Aorta (tissue), 5 donors: Measurements from ENCODE around the gene CTU2. TPM values are rescaled to one million over a fixed set of nuclear protein-coding genes. Genes with fewer than 3 reads are reported as not detected.

Experiments
- ATAC-seq: fragments of 200-7000 bp; cut with Tn5 transposase; one replicate; pipeline ENCODE4 v1.9.1; 2022; ENCODE audit warnings: moderate library complexity; ENCODE audit not compliant: low FRiP score
- DNase-seq, 2 donors: peaks; one replicate each; pipeline ENCODE4 v3.0.0-alpha.2; 2020
- H3K27ac ChIP-seq, 2 donors: one replicate each; pipeline ENCODE4 v1.5.1; 2013; ENCODE audit warnings: low read length in 2 of 2, mild to moderate bottlenecking in 2 of 2, moderate library complexity in 2 of 2, control low read depth in 1 of 2, inconsistent platforms in 1 of 2, low read depth in 1 of 2
- H3K27me3 ChIP-seq, 2 donors: one replicate each; pipeline ENCODE4 v1.6.1; 2013; ENCODE audit warnings: control low read depth in 1 of 2, low read length in 1 of 2, mild to moderate bottlenecking in 1 of 2, moderate library complexity in 1 of 2; ENCODE audit not compliant: insufficient read depth in 2 of 2, control insufficient read depth in 1 of 2
- H3K36me3 ChIP-seq, 2 donors: one replicate each; pipeline ENCODE4 v1.6.1; 2013; ENCODE audit warnings: control low read depth in 1 of 2, low read length in 1 of 2, mild to moderate bottlenecking in 1 of 2; ENCODE audit not compliant: insufficient read depth in 2 of 2, control insufficient read depth in 1 of 2
- H3K4me1 ChIP-seq, 2 donors: one replicate each; pipeline ENCODE4 v1.6.1; 2013; ENCODE audit warnings: low read length in 2 of 2, control low read depth in 1 of 2, mild to moderate bottlenecking in 1 of 2, moderate library complexity in 1 of 2; ENCODE audit not compliant: insufficient read depth in 2 of 2, control insufficient read depth in 1 of 2
- H3K4me3 ChIP-seq, 2 donors: one replicate each; pipeline ENCODE4 v1.5.1; 2013; ENCODE audit warnings: low read length in 2 of 2, control low read depth in 1 of 2, mild to moderate bottlenecking in 1 of 2
- H3K9me3 ChIP-seq: one replicate; pipeline ENCODE4 v1.6.1; 2013; ENCODE audit warnings: mild to moderate bottlenecking, low read length; ENCODE audit not compliant: control insufficient read depth
- WGBS, 2 donors: extraction: QIAGEN DNeasy Blood & Tissue Kit; methylation state at CpG; one replicate each; pipeline ENCODE4 v1.1.7; 2013; 5-methylcytosine and 5-hydroxymethylcytosine counted together
- intact Hi-C, 2 donors: fragments of 100-400 bp; cut with DNase I; formaldehyde crosslinking; loops; one replicate each; pipeline versions ENCODE4 v1.14.2 to v1.15.0; 2022
- polyA plus RNA-seq, 2 donors: library from polyadenylated mRNA; stranded (reverse); fragments of 200-250 nt; gene quantifications; one replicate each; pipeline ENCODE4 v1.2.3, GENCODE V29; 2013
- total RNA-seq, 2 donors: library from RNA; stranded (reverse); fragmentation: NEBNext Ultra II Directional; extraction: Animal tissue kit (Norgen Biotek cat#: 25700); gene quantifications; one replicate each; pipeline ENCODE4 v1.2.1, GENCODE V29; 2021
- donor health status: healthy with polysubstance abuse.
- donor health status: Bipolar disorder and iron deficiency.
- donor health status: DM: no; HTN: no; CAD: no.
- donor health status: DM: no; HTN: no; CAD: no.
- donor health status: DM: yes; HTN: yes; CAD: no.

The CTU2 gene
- total and polyA plus RNA-seq, 4 donors: 4.0 to 18.4 (median 16.4) TPM

DNA sequence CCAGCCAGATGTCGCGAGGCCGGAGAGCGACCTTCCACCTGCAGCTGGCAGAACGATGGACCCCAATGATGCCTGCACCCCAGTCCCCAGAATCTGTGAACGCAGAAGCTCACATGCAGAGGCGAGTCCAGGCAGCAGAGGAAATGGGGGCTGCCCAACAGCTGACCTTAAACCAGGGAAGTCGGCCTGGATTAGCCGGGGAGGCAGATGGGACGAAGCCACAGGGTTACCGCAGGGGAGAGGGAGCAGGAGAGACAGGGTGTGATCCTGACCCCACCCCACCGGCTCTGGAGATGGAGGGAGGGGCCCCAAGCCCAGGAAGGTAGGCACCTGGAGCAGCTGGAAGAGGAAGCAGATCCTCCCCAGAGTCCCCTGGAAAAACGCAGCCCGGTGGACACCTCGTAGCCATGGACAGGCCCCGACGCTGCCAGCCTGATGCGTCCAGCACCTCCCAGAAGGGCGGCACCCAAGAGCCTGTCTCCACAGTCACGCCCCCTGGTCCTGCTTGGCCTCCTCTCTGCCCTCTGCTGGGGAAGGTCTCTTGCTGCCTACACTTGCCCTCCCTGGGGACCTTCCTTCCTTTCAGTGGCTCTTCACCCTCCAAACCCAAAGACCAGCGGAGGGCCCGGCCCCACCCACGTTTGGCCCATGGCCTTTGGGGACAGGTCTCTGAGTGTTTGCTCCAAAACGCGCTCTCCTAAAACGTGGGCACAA is 41.4 kb downstream of the CTU2 start:
- Histone ChIP-seq H3K4me3 (no peak overlapping the region), H3K36me3 (peaks cover 0 to 2% of the 10 kb centered on the region in 2 donors), H3K27me3 (no peaks in the 10 kb centered on the region), H3K27ac (no peak overlapping the region), H3K4me1 (no peaks in the 10 kb centered on the region), H3K9me3 (no peaks in the 10 kb centered on the region)
- intact Hi-C loops: no loop called here
- DNase-seq: no peak
- WGBS, 2 donors: 87 to 88% methylated on average over 26 of the region's 26 CpGs
- no peak for ATAC-seq

DNA sequence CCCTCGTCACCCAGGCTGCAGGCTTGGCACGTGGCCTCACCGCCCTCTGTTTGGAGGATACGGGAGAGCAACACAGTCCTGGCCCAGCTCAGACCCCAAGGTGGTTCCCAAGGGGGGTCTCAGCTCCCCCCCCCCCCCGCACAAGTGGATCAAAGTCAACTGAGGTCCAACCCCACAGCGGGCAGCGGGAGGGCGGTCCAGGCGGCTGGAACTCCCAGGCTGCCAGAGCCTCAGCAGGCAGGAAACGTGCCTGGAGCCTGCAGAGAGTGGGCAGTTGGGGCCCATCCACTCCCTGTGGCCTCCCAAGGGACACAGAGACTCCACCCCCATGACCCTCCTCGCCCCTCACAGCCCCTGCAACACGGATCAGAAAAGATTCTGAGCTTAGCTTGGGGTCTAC is 42.1 kb downstream of the CTU2 start:
- no peaks in the 10 kb centered on the region for H3K27me3 ChIP-seq
- DNase-seq: no peak
- no peaks in the 10 kb centered on the region for H3K9me3 ChIP-seq
- H3K4me3 ChIP-seq: no peak overlapping the region
- H3K4me1 ChIP-seq: no peaks in the 10 kb centered on the region
- no peak overlapping the region for H3K27ac ChIP-seq
- 86 to 88% methylated on average over 12 of the region's 12 CpGs for WGBS, 2 donors
- ATAC-seq: no peak
- H3K36me3 ChIP-seq: peaks cover 0 to 2% of the 10 kb centered on the region in 2 donors
- intact Hi-C loops: no loop called here

DNA sequence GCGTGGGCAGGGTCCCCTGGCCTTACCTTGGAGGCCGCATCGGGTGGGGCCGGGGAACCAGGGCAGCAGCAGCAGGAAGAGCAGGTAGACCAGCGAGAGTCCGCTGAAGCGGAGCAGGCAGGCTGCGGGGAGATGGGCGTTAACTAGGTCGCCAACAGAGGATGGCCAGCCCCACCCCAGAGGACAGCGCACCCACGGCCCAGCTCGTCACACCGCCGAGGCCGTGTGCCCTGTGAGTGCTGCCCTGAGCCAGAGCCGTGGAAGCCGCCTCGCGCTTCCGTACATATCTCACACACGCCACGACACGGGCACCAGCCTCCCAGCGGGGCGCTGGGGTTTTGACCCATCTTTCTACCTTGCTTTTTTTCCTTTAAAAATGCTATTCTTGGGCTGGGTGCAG is 43.1 kb downstream of the CTU2 start:
- Histone ChIP-seq H3K27me3 (no peaks in the 10 kb centered on the region), H3K27ac (no peak overlapping the region), H3K4me3 (no peak overlapping the region), H3K4me1 (no peaks in the 10 kb centered on the region), H3K36me3 (peaks cover 0 to 2% of the 10 kb centered on the region in 2 donors), H3K9me3 (no peaks in the 10 kb centered on the region)
- intact Hi-C loops: no loop called here
- 97 to 98% methylated on average over 26 of the region's 26 CpGs for WGBS, 2 donors
- ATAC-seq (no peak), DNase-seq (no peak)

DNA sequence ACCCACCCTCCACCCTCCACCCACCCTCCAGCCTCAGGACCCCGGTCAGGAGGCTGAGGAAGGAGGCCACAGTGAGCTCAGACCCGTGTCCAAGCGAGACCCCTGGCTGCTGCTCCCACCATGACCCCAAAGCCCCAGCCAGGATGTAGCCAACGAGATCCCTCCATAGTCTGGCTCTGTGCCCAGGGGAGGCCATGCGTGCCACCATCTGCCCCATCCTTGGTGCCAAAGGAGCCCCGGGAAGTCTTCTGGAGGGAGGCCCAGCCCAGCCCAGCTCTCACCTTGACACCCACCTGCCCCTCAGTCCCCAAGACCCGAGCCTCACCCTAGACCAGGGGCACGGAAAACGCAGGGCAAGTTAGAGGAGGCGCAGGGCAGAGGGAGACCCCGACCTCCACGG is 44.6 kb downstream of the CTU2 start:
- intact Hi-C loops: no loop called here
- Histone ChIP-seq H3K27me3 (no peaks in the 10 kb centered on the region), H3K4me3 (no peak overlapping the region), H3K9me3 (no peaks in the 10 kb centered on the region), H3K4me1 (no peaks in the 10 kb centered on the region), H3K27ac (no peak overlapping the region), H3K36me3 (peaks cover 0 to 2% of the 10 kb centered on the region in 2 donors)
- WGBS, 2 donors: 82 to 85% methylated on average over 12 of the region's 12 CpGs
- ATAC-seq (no peak), DNase-seq (no peak)

DNA sequence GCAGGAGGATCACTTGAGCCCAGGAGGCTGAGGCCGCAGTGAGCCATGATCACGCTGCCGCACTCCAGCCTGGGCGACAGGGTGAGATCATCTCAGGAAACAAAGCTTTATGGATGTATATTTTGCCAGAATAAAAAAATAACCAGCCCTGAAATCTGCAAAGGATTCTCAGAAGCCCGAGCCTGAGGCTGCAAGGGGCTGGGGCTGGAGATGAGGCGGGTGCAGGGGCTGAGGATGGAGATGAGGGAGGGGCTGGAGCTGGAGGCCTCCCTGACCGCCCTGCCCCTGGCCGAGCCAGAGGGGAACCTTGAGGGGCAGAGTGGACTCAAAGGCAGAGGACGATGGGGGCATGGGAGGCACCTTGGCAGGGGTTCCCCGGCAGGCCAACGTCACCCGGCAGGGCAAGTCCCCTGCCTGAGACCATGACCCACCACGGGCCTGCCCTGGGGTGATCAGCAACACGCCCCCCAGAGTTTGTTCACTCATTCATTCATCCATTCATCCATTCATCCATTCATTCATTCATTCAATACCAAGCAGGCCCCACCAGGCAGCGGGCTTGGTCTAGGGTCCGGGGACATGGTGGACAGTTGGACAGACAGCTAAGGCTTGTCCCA is 46.2 kb downstream of the CTU2 start:
- H3K9me3 ChIP-seq: no peaks in the 10 kb centered on the region
- intact Hi-C loops: no loop called here
- 83 to 89% methylated on average over 16 of the region's 16 CpGs for WGBS, 2 donors
- ATAC-seq (no peak), DNase-seq (no peak)
- no peaks in the 10 kb centered on the region for H3K4me1 ChIP-seq
- H3K36me3 ChIP-seq: peaks cover 0 to 2% of the 10 kb centered on the region in 2 donors
- H3K27ac ChIP-seq: no peak overlapping the region
- no peaks in the 10 kb centered on the region for H3K27me3 ChIP-seq
- no peak overlapping the region for H3K4me3 ChIP-seq

DNA sequence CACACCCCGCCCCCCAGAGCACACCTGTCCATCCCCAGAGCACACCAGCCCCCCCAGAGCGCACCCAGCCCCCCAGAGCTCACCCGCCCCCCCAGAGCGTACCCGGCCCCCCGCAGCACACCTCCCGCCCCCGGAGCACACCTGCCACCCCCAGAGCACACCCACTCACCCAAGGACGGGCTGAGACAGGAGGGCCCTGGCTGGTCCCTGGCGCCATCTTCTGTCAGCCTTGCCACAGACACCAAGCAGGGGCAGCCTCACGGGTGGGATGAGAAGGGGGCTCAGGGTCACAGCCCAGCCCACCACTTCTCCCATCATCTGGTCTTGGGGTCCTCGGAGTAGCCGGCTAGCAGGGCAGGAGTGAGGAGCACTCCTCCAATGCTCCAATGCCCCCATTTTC is 46.9 kb downstream of the CTU2 start:
- peaks cover 0 to 2% of the 10 kb centered on the region in 2 donors for H3K36me3 ChIP-seq
- intact Hi-C loops: no loop called here
- WGBS, 2 donors: 84 to 88% methylated on average over 11 to 13 of the region's 13 CpGs

DNA sequence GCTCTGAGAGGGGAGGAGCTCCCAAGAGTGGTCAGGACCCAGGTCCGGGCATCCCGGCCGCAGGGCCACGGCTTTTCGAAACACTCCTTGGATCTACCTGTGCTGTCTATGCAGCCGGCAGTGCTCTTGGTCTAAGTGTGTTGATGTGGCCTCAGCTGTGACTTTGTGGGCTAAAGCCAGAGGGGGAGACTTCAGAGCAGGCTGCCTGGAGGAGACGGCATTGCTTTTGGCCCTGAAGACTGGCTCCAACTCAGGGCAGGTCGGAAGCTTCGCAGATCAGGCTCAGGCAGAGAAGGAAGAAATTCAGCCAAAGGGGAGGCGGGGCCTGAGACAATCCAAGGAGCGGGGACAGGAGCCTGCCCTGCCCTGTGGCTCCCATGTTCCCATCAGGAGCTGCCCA is 47.3 kb downstream of the CTU2 start:
- Histone ChIP-seq H3K27me3 (no peaks in the 10 kb centered on the region), H3K9me3 (no peaks in the 10 kb centered on the region), H3K36me3 (peaks cover 0 to 2% of the 10 kb centered on the region in 2 donors), H3K4me1 (no peaks in the 10 kb centered on the region), H3K27ac (no peak overlapping the region), H3K4me3 (no peak overlapping the region)
- DNase-seq: no peak
- no peak for ATAC-seq
- intact Hi-C loops: no loop called here
- WGBS, 2 donors: 82 to 92% methylated on average over 10 to 11 of the region's 11 CpGs

More for the DNA sequence above, 46.9 kb downstream of the CTU2 start:
- Histone ChIP-seq H3K27ac (no peak overlapping the region), H3K9me3 (no peaks in the 10 kb centered on the region), H3K4me1 (no peaks in the 10 kb centered on the region), H3K27me3 (no peaks in the 10 kb centered on the region), H3K4me3 (no peak overlapping the region)
- DNase-seq (no peak), ATAC-seq (no peak)

DNA sequence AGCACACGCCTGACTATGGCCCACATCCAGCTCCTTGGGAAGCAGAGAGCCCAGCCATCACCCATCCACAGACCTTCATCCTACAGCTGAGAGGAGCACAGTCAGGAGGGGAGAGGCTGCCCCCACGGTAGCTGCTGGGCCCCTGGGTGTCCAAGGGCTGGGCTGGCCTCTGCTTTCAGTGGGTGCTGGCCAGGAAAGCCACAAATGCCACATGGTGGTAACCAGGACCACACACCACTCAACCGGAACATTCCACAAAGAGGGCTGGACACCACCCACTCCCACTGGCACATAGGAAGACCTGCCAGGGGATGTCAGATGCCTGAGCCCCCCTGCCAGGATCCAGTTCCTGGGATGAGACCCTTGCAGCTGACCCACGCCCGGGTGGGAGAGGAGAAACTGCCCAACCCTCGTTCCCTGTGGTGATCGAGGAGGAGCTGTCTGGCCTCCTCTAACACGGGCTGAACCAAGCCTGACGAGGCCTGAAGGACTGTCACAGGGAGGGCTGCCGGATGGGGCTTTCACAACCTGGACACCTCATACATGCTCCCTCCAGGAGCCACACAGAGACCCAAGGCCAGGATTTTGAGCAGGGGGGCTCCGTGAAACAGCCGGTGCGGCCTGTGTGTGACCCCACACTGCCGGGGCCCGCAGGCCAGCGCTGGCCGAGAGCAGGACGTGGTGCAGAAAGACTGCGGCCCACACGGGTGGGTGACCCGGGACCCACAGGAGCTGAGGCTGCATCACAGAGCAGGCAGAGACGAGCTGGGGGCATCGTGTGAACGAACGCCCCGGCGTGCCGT is 48.0 kb downstream of the CTU2 start:
- intact Hi-C loops: no loop called here
- DNase-seq (no peak), ATAC-seq (no peak)
- Histone ChIP-seq H3K4me3 (no peak overlapping the region), H3K36me3 (peaks cover 0 to 2% of the 10 kb centered on the region in 2 donors), H3K4me1 (no peaks in the 10 kb centered on the region), H3K27ac (no peak overlapping the region), H3K9me3 (no peaks in the 10 kb centered on the region), H3K27me3 (no peaks in the 10 kb centered on the region)
- 87 to 93% methylated on average over 28 of the region's 28 CpGs for WGBS, 2 donors
